GM06990 (cell line): ENCODE data around the gene CTNNA3.

ENCODE experiments used
- DNase-seq: peaks from one replicate; pipeline ENCODE4 v3.0.0-alpha.2; 2011; ENCODE audit not compliant: insufficient read length; ENCODE audit errors: extremely low read depth
- H3K27me3 ChIP-seq: replicated peaks from 2 replicates; pipeline ENCODE4 v1.6.0; 2011; ENCODE audit warnings: low read length; ENCODE audit not compliant: control insufficient read depth, insufficient read depth
- H3K36me3 ChIP-seq: 2 replicates; pipeline ENCODE4 v1.5.1; 2011; ENCODE audit warnings: low read length; ENCODE audit not compliant: control insufficient read depth, insufficient read depth
- H3K4me3 ChIP-seq: replicated peaks from 2 replicates; pipeline ENCODE4 v1.5.1; 2011; ENCODE audit warnings: low read depth, mild to moderate bottlenecking, control low read depth, low read length
- TF ChIP-seq, protein P1 (sequence below): IDR thresholded peaks from 2 replicates; pipeline ENCODE4 v1.5.1; 2011; ENCODE audit warnings: low read length, control low read depth, mild to moderate bottlenecking, inconsistent platforms; ENCODE audit not compliant: insufficient read depth, poor library complexity, severe bottlenecking

The CTNNA3 gene

DNA sequence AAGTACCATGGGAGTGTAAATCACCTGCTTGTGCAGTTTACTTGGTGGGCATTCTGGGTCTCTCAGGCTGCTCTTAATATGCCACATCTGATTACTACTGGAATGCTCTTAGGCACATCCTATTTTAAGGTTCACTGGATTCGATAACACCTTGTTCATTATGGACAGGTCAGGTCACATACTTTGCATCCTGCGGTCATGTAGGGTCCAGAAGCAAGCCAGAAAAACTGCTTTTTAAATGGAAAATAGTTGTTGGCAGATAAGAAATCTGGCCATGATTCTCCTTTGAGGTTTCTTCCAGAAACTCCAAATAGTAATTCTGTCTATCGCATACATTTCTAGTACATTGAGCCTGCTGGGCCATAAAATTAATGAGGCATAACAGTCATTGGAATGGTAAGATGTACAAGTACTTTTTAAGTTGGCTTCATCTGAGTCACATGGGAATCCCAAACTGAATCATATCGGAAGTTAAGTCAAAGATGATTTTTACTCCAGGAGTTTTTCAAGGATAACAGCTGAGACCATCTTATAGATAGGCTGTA, 398.3 kb downstream of the CTNNA3 start:
- H3K36me3 ChIP-seq: no peaks in the 10 kb centered on the region
- H3K4me3 ChIP-seq: no peak overlapping the region
- DNase-seq: no peak
- TF ChIP-seq, protein P1, sequence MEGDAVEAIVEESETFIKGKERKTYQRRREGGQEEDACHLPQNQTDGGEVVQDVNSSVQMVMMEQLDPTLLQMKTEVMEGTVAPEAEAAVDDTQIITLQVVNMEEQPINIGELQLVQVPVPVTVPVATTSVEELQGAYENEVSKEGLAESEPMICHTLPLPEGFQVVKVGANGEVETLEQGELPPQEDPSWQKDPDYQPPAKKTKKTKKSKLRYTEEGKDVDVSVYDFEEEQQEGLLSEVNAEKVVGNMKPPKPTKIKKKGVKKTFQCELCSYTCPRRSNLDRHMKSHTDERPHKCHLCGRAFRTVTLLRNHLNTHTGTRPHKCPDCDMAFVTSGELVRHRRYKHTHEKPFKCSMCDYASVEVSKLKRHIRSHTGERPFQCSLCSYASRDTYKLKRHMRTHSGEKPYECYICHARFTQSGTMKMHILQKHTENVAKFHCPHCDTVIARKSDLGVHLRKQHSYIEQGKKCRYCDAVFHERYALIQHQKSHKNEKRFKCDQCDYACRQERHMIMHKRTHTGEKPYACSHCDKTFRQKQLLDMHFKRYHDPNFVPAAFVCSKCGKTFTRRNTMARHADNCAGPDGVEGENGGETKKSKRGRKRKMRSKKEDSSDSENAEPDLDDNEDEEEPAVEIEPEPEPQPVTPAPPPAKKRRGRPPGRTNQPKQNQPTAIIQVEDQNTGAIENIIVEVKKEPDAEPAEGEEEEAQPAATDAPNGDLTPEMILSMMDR: no peak
- H3K27me3 ChIP-seq: no peaks in the 10 kb centered on the region

DNA sequence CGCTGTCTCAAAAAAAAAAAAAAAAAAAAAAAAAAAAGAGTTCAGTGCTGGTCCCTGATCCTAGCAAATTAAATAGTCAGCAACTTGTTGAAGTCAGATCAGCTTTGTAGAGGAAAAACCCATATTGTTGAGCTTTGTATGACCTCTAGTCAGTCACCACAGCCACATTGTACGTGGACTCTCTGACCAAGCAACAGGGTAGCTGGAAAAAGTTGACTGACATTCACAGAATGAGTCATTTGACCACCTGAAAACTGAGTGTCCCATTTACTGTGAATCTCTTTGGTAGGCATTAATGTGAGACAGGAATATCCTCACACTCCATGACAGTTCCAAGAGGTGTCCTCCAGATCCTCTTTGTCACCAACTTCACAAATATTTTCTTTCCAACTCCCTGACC, 399.1 kb downstream of the CTNNA3 start:
- Histone ChIP-seq H3K27me3 (no peaks in the 10 kb centered on the region), H3K4me3 (no peak overlapping the region), H3K36me3 (no peaks in the 10 kb centered on the region)
- TF ChIP-seq, protein P1: no peak
- no peak for DNase-seq

DNA sequence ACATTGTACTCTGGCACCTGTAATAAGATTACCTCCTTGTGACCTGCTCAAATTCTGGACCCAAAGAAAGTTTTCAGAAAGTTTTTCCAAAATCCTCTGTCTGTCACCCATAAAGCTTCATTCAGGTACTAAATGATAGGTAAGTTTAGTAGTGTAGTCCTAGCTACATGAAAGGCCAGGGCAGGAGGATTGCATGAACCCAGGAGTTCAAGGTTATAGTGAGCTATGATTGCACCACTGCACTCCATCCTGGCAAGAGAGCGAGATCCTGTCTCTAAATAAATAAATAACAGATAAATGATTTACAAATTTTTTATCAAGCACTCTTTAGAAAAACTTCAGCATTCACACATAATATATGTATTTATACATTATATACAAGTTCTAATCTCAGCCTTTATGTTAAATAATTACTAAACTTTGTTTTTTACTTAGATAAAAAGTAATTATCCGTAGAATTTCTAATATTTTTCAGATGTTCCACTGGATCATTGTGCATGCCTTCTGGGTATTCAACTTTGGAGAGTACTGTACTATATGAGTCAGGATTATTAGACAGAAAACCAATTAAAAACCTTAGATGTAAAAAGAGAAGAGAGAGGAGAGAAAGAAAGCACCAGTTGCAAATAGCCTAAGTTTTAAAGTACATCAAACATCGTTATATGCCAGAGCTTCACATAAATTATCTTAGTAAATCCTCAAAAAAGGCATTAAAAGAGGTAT, 407.1 kb downstream of the CTNNA3 start:
- no peaks in the 10 kb centered on the region for H3K27me3 ChIP-seq
- no peak overlapping the region for H3K4me3 ChIP-seq
- no peak for DNase-seq
- no peaks in the 10 kb centered on the region for H3K36me3 ChIP-seq
- TF ChIP-seq, protein P1: no peak

DNA sequence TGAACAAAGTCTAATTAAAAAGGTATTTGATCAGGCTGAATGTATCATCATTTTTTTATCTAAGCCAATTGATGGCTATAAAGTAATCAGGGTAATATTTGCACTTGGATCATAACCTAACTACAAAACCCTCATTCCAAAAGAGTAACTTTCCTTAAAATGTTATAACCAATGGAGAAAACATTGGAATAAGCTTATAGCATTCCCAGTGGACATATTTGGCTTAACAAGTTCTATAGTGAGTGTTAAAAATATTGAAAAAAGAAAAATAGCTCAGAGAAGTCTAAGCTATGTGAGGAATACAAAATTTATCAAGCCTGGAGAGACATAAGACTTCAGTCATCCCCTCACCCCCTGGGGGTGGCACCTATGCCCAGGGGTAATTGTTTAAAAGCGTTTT, 411.4 kb downstream of the CTNNA3 start:
- TF ChIP-seq, protein P1: no peak
- H3K4me3 ChIP-seq: no peak overlapping the region
- no peaks in the 10 kb centered on the region for H3K36me3 ChIP-seq
- no peaks in the 10 kb centered on the region for H3K27me3 ChIP-seq
- no peak for DNase-seq

DNA sequence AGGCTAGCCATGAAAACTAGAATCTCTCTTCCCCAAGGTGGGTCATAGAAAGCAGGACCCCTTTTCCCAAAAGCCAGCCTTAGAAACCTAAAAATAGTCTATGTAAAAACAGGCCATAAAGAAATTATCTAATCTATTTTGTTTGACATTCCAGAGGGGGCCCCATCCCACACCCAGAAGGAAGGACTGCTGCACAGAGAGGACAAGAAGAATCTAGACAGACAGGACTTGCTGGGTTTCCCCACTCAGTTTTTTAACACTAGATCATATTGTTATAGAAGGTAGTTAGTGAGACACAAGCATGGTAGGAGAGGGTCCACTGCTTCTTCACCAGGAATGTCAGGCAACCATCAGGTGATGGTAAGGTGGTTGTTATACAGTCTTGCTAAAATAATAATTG, 413.1 kb downstream of the CTNNA3 start:
- Histone ChIP-seq H3K27me3 (no peaks in the 10 kb centered on the region), H3K4me3 (no peak overlapping the region), H3K36me3 (no peaks in the 10 kb centered on the region)
- TF ChIP-seq, protein P1: no peak
- no peak for DNase-seq
